Activated naive CD8-positive, alpha-beta T cell treated with anti-CD3 and anti-CD28 coated beads, Interleukin-2, amount 50 U/mL, for 16 hours (primary cell): ENCODE data around the gene CCDC186.

Experiments
- DNase-seq: peaks from one replicate; pipeline ENCODE4 v3.0.0-alpha.2; 2020; ENCODE audit warnings: low read depth, low spot score

Gene CCDC186

GRCh38 chr10:114110174-114110972 is 63.6 kb downstream of the CCDC186 start:
- DNase-seq: no peak

GRCh38 chr10:114103284-114103683 is 70.7 kb downstream of the CCDC186 start:
- no peak for DNase-seq

GRCh38 chr10:114102256-114102655 is 71.7 kb downstream of the CCDC186 start:
- no peak for DNase-seq

GRCh38 chr10:114100848-114101741 is 72.9 kb downstream of the CCDC186 start:
- no peak for DNase-seq

GRCh38 chr10:114096864-114097263 is 77.1 kb downstream of the CCDC186 start:
- DNase-seq: no peak

GRCh38 chr10:114095559-114096337 is 78.3 kb downstream of the CCDC186 start:
- no peak for DNase-seq

GRCh38 chr10:114094795-114095194 is 79.2 kb downstream of the CCDC186 start:
- no peak for DNase-seq

GRCh38 chr10:114087655-114088054 is 86.3 kb downstream of the CCDC186 start:
- no peak for DNase-seq

- no peak for DNase-seq
Observed at GRCh38 chr10:114087255-114087654, 86.7 kb downstream of the CCDC186 start.

- DNase-seq: no peak
Observed at GRCh38 chr10:114084215-114084614, 89.8 kb downstream of the CCDC186 start.

- DNase-seq: no peak
Observed at GRCh38 chr10:114083040-114083439, 91.0 kb downstream of the CCDC186 start.

GRCh38 chr10:114081911-114082583 is 92.0 kb downstream of the CCDC186 start:
- no peak for DNase-seq

- no peak for DNase-seq
Observed at GRCh38 chr10:114079421-114079820, 94.6 kb downstream of the CCDC186 start.

- DNase-seq: no peak
Observed at GRCh38 chr10:114078346-114078745, 95.7 kb downstream of the CCDC186 start.

GRCh38 chr10:114077815-114078219 is 96.2 kb downstream of the CCDC186 start:
- no peak for DNase-seq

GRCh38 chr10:114077347-114077746 is 96.7 kb downstream of the CCDC186 start:
- DNase-seq: no peak

- DNase-seq: no peak
Observed at GRCh38 chr10:114075093-114075492, 98.9 kb downstream of the CCDC186 start.

- DNase-seq: no peak
Observed at GRCh38 chr10:114073395-114074186, 100.4 kb downstream of the CCDC186 start.

- DNase-seq: no peak
Observed at GRCh38 chr10:114071178-114071577, 102.8 kb downstream of the CCDC186 start.
